ENCODE data around the gene AFF4.
A peak's percentile ranks its signal among the peaks of the same experiment; 100 is the strongest.
"Not testable (repeated sequence)": the region's sequence is repeated elsewhere in the genome, so short reads cannot be mapped to it uniquely, and the experiment has no call there.

The AFF4 gene

DNA sequence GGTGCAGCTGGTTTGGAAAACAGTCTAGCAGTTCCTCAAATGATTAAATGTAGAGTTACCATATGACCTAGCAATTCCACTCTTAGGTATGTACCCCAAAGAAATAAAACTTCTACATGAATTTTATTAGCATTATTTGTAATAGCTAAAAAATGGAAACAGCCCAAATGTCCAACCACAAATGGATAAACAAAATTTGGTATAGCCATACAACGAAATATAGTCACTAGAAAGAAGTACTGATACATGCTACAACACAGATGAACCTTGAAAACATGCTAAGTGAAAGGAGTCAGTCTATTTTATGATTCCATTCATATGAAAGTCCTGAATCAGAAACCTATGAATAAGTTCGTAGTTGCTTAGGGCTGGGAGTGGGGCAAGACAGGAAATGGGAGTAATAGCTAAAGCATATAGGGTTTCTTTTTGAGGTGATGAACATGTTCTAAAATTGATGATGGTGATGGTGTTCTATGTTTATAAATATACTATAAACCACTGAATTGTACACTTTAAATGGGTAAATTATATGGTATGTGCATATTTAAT lies 103.5 kb downstream of the AFF4 start:
- H3K9me3 Mint-ChIP-seq, result no peaks in the 10 kb centered on the region

DNA sequence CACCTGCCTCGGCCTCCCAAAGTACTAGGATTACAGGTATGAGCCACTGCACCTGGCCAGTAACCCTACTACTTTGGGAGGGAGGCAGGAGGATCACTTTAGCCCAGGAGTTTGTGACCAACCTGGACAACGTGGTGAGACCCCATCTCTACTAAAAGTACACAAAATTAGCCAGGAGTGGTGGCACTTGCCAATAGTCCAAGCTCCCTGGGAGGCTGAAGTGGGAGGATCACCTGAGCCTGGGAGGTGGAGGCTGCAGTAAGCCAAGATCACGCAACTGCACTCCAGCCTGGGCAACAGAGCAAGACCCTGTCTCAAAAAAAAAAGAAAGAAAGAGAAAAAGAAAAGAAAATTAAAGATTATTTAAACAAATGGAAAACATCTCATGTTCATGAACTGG lies 107.4 kb downstream of the AFF4 start:
- Mint-ChIP-seq H3K4me3 (no peak overlapping the region), H3K36me3 (no peaks in the 10 kb centered on the region), H3K9me3 (no peaks in the 10 kb centered on the region), H3K27ac (no peak overlapping the region), H3K4me1 (no peaks in the 10 kb centered on the region)
- no peak for ATAC-seq
- DNase-seq (ENCODE audit: low spot score in 2 of 2), result no peak

More for the DNA sequence above, 103.5 kb downstream of the AFF4 start:
- ATAC-seq, result no peak
- Mint-ChIP-seq H3K27ac (no peak overlapping the region), H3K4me3 (no peak overlapping the region), H3K4me1 (no peaks in the 10 kb centered on the region), H3K36me3 (no peaks in the 10 kb centered on the region)
- peak in 1 of 2 donors; percentile 15 for DNase-seq (ENCODE audit: low spot score in 2 of 2)

DNA sequence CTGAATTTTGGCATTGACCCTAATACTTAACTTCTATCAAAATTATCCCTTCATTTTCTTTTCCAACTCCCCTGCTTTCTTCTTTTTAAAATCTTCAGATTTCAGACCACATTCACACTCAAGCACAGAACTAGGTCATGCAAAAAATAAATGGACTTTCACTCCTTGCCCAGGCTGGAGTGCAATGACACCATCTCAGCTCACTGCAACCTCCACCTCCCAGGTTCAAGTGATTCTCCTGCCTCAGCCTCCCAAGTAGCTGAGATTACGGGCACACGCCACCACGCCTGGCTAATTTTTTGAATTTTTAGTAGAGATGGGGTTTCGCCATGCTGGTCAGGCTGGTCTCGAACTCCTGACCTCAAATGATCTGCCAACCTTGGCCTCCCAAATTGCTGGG lies 108.4 kb downstream of the AFF4 start:
- DNase-seq (ENCODE audit: low spot score in 2 of 2); H3K4me3 Mint-ChIP-seq; H3K9me3 Mint-ChIP-seq; ATAC-seq; H3K27ac Mint-ChIP-seq; H3K36me3 Mint-ChIP-seq; H3K4me1 Mint-ChIP-seq: not testable (repeated sequence)

DNA sequence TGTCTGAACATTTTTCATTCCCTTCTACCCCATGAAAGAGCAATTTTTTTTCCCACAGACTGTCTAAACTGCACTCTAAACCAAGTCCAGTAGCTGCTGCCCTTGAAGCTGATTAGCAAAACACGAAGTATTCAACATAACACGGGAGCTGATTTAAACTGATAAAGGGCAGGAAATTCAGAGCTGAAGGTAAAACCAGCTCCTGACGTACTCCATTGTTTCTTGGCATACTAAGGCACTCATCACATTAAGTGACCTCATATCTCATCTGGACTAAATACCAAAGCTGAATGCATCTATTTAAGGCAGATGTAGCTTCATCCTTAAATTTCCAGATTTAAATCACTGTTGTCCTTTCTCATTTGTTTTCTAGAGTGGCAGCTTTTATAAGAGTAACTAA lies 109.1 kb downstream of the AFF4 start:
- no peak overlapping the region for H3K27ac Mint-ChIP-seq
- H3K4me3 Mint-ChIP-seq, result no peak overlapping the region
- DNase-seq (ENCODE audit: low spot score in 2 of 2) (no peak), ATAC-seq (no peak)
- no peaks in the 10 kb centered on the region for H3K36me3 Mint-ChIP-seq
- no peaks in the 10 kb centered on the region for H3K4me1 Mint-ChIP-seq
- no peaks in the 10 kb centered on the region for H3K9me3 Mint-ChIP-seq

DNA sequence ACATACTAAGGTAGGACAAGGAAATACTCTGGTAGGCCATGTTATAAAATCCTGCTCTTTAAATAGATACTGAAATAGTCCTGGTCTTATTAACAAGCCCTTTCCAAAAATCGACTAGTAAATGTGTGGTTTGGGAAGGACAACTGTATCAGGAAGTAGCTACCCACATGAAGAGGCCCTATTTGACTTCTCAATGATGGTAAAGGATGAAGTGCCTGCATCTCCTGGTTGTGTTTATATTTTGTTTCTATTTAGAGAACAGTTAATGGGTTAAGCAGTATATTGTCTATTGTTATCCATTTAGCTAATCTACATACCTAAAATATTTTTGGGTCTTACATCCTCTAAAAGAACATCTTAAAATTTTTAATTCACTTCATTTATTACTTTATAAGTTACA lies 109.6 kb downstream of the AFF4 start:
- Mint-ChIP-seq H3K9me3 (no peaks in the 10 kb centered on the region), H3K4me3 (no peak overlapping the region), H3K27ac (no peak overlapping the region), H3K36me3 (no peaks in the 10 kb centered on the region), H3K4me1 (no peaks in the 10 kb centered on the region)
- ATAC-seq (no peak), DNase-seq (ENCODE audit: low spot score in 2 of 2) (no peak)

DNA sequence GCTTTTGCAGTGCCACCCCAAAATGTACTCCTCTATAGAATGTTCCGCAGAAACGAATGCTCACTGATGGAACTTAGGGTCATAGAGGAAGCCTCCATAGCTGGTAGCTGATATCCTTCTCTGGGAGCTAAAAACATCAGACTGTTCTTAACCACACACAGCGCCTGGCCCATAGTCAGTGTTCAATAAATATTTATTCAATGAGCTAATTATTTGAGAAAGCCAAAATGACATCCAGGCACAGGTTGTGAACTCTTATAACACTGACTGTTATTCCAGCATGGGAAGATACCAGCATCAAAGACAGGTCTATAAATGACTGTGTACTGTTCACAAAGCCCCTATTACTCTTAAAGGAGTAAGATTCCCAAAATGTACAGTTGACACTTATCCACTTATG lies 110.1 kb downstream of the AFF4 start:
- no peak for ATAC-seq
- no peak for DNase-seq (ENCODE audit: low spot score in 2 of 2)
- Mint-ChIP-seq H3K4me3 (no peak overlapping the region), H3K36me3 (no peaks in the 10 kb centered on the region), H3K27ac (no peak overlapping the region), H3K4me1 (no peaks in the 10 kb centered on the region), H3K9me3 (no peaks in the 10 kb centered on the region)

DNA sequence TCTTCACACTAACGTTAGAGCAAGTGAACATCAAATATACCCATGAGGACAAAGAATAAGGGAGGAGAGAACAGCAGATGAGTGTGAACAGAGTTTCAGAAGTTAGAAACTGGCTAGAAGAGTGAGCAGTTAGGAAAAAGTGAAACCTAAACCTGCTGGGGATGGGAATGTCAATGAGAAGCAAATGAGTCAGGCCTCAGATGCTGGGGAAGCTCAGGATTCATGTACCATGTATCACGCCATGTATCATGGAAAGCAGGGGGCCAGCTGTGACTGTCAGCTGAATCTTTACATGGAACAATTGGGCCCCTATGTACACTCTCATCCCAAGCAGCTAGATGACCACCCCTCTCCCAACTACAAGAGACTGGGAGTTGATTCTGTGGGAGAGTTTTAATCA lies 113.4 kb downstream of the AFF4 start:
- no peak overlapping the region for H3K4me3 Mint-ChIP-seq
- no peaks in the 10 kb centered on the region for H3K9me3 Mint-ChIP-seq
- H3K4me1 Mint-ChIP-seq, result no peaks in the 10 kb centered on the region
- DNase-seq (ENCODE audit: low spot score in 2 of 2) (no peak), ATAC-seq (no peak)
- no peaks in the 10 kb centered on the region for H3K36me3 Mint-ChIP-seq
- H3K27ac Mint-ChIP-seq, result no peak overlapping the region

DNA sequence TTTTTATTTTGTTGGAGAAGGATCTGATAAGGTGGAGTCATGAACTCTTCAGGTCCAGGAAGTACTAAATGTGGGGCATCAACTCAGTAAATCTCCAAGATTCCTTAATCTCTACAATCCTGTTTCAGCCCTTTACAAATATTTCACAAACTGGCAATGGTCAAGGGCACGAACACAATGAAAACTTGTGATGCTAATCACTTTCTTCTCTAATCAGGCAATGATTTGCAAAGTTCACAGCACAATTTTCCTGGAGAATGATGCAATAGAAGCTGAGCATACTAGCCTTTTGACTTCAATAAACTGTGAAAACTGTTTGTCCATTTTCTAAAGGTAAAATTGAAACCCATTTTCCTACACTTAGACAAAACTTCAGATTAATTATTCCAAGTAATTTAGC lies 114.1 kb downstream of the AFF4 start:
- no peak overlapping the region for H3K4me3 Mint-ChIP-seq
- no peaks in the 10 kb centered on the region for H3K36me3 Mint-ChIP-seq
- no peaks in the 10 kb centered on the region for H3K4me1 Mint-ChIP-seq
- DNase-seq (ENCODE audit: low spot score in 2 of 2) (no peak), ATAC-seq (no peak)
- no peaks in the 10 kb centered on the region for H3K9me3 Mint-ChIP-seq
- H3K27ac Mint-ChIP-seq, result no peak overlapping the region

DNA sequence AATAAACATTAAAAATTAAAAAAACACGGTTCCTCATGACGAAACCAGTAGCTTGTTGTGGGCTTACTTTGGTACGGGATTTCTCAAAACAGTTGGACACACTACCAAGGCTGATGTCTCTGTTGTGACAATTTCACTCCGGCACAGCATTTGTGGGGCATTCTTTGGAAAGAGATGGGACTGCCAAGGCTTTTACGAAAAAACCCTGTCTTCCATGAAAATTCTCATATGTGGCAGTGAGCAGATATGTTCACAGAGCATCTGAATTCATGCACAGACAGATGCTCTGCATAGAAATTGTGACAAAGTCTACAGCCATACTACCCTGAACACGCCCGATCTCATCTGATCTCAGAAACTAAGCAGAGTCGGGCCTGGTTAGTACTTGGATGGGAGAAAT lies 115.2 kb downstream of the AFF4 start:
- DNase-seq (ENCODE audit: low spot score in 2 of 2) (no peak), ATAC-seq (no peak)
- no peak overlapping the region for H3K27ac Mint-ChIP-seq
- H3K36me3 Mint-ChIP-seq, result no peaks in the 10 kb centered on the region
- no peaks in the 10 kb centered on the region for H3K9me3 Mint-ChIP-seq
- H3K4me1 Mint-ChIP-seq, result no peaks in the 10 kb centered on the region
- H3K4me3 Mint-ChIP-seq, result no peak overlapping the region

DNA sequence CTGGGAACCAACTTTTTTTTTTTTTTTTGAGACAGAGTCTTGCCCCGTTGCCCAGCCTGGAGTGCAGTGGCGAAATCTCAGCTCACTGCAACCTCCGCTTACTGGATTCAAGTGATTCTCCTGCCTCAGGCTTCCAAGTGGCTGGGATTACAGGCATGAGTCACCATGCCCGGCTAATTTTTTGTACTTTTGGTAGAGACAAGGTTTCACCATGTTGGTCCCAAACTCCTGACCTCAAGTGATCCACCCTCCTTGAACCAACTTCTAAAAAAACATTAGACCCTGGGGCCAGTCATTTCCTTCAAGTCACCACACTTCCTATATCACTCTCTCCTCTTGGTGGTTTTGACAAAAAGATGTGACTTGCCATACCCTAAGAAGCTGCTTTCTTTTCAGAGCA lies 122.1 kb downstream of the AFF4 start:
- Mint-ChIP-seq H3K9me3 (no peaks in the 10 kb centered on the region), H3K27ac (no peak overlapping the region), H3K36me3 (no peaks in the 10 kb centered on the region), H3K4me3 (no peak overlapping the region), H3K4me1 (no peaks in the 10 kb centered on the region)
- ATAC-seq (peak; percentile 65), DNase-seq (ENCODE audit: low spot score in 2 of 2) (no peak)

DNA sequence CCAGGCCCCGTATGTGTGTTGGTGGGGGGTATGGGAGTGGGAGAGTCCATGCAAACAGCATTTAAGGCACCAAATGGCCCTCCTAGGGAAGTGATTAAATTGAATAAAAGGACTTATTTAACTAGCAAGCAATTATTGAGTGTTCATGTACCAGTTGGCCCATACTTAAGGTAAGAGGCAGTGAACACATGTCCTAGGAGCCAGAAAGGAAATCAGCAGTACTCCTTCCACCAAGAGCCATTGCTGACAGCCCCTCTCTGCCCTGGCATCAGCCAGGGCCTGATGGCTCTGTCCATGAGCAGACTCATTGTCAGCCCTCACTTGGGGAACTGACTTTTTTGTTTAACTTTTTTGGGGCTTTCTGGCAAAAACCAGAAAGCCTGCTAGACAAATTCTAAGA lies 122.5 kb downstream of the AFF4 start:
- ATAC-seq (no peak), DNase-seq (ENCODE audit: low spot score in 2 of 2) (no peak)
- Mint-ChIP-seq H3K4me3 (no peak overlapping the region), H3K4me1 (no peaks in the 10 kb centered on the region), H3K27ac (no peak overlapping the region), H3K36me3 (no peaks in the 10 kb centered on the region), H3K9me3 (no peaks in the 10 kb centered on the region)

DNA sequence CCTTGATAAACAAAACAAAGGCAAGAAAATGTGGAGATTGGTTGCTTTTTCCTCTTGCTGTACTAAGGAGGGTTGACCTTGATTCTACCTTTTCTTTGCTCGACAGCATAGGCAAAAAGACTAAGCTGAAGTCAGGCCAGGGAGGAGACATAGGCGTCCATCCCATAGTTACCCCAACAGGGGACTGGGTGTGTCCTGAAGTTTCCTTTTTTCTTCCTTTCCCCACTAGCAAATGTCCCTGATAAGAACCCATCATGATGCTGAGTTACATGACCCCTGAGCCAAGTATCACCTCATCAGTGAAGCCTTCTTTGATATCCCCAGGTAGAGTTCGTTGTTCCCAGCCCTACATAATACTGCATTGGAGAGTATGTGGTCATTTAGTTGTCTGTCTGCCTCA lies 123.1 kb downstream of the AFF4 start:
- DNase-seq (ENCODE audit: low spot score in 2 of 2) (no peak), ATAC-seq (no peak)
- Mint-ChIP-seq H3K4me1 (no peaks in the 10 kb centered on the region), H3K9me3 (no peaks in the 10 kb centered on the region), H3K36me3 (no peaks in the 10 kb centered on the region), H3K27ac (no peak overlapping the region), H3K4me3 (no peak overlapping the region)

DNA sequence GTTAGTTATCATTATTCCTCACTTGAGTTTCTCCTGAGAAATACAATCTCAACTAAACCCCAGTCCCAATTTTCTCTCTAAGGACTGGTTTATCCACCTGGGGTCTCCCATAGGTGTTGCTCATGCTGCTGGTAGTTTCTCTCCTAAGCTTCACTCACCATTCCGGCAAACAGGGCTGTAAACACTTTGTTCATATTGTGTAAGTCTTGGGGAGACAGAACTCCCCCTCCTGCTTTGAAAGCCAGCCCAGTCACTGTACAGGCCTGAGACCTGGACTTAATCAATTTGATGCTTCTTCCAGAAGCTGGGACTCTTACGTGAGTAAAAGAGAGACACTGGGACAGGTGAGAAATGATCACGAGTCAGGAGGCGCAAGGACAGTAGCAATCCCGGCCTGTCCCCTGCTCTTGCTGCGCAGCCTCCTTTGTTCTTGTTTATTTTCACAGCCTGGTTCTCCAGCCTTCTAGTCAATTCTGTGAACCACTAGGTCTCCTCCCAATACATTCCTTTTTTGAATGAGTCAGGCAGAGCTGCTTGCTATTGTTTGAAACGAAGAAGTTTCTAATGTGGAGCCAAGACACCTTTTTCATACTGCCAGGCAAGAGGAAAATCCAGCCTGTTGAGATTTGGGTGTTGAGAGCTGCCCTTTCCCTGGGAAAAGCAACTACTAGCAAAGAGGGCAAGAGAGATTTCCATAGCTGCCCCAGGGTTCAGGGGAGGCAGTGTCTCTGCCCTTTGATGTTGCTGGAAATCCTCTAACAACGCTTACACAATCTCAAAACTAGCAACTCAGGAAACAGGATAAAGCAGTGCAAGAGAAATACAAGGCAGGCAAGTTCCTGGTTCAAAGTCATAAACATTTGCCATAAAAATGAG lies 123.8 kb downstream of the AFF4 start:
- ATAC-seq (no peak), DNase-seq (ENCODE audit: low spot score in 2 of 2) (no peak)
- Mint-ChIP-seq H3K4me3 (no peak overlapping the region), H3K36me3 (no peaks in the 10 kb centered on the region), H3K4me1 (no peaks in the 10 kb centered on the region), H3K9me3 (no peaks in the 10 kb centered on the region), H3K27ac (no peak overlapping the region)

DNA sequence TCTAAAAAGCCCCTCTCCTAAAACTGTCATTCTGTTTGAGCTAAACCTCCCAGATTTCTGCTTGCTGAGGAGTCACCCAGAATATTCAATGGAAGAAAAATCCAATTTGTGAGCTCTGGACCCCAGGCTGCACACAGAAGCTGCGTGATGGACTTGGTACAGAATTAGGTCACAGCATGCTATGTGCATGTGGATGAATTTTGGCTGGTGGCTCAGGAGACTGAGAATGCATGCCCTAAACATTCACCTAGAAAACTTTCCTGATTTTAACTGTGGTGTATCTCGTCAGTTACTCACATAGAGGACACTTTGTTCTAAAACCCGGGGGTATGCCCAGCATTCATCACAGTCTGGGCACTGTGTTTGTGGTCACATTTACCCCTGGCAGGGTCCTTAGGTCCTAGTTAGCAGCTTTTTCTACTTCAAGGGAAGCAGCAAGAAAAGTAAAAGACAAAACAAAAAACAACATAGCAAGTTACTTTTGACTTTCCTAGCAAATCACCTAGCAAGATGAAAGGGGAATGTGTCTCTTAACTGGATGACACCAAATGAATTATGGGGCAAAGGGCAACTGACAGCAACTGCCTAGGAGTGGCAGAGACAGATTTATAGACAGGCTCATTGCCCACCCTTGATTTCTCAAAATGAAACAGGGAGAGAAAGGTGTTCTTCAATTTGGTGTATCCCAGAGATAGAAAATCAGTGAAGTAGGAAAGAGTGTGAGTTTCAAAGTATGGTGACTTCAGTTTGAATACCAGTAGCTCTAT lies 124.7 kb downstream of the AFF4 start:
- Mint-ChIP-seq H3K27ac (peak overlapping the region; percentile 54), H3K9me3 (no peaks in the 10 kb centered on the region), H3K36me3 (no peaks in the 10 kb centered on the region)

DNA sequence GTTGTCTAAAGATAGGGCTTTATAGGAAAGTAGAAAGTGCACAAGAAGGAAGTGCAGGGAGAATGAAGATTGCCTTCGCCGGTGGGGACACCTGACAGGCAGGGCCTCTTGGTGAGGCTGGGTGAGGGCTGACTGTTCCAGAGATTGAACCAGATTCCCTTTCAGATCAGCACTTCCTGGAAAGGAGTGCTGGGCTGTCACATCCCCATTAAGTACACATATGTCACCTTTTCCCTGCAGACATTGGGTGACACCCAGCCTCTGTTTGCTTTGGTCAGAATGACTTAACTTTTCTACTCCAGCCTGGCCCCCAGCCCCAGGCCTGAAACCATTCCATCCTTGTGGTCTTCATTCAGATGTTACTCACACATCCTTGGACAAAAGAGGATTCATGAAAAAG lies 125.6 kb downstream of the AFF4 start:
- Mint-ChIP-seq H3K4me3 (no peak overlapping the region), H3K36me3 (no peaks in the 10 kb centered on the region), H3K9me3 (no peaks in the 10 kb centered on the region), H3K27ac (peak overlapping the region; percentile 40), H3K4me1 (no peaks in the 10 kb centered on the region)
- DNase-seq (ENCODE audit: low spot score in 2 of 2) (no peak), ATAC-seq (no peak)

More for the DNA sequence above, 124.7 kb downstream of the AFF4 start:
- no peak for ATAC-seq
- Mint-ChIP-seq H3K4me1 (no peaks in the 10 kb centered on the region), H3K4me3 (no peak overlapping the region)
- no peak for DNase-seq (ENCODE audit: low spot score in 2 of 2)

DNA sequence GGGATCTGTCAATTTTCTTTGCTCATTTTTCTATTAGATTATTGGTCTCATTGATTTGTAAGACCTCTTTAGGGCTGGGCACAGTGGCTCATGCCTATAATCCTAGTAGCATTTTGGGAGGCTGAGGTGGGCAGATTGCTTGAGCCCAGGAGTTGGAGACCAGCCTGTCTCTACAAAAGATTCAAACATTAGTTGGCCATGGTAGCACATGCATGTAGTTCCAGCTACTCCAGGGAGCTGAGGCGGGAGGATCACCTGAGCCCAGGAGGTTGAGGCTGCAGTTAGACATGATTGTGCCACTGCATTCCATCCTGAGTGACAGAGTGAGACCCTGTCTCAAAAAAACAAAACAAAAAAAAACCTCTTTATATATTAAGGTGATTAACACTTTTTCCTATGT lies 126.6 kb downstream of the AFF4 start:
- H3K36me3 Mint-ChIP-seq, result no peaks in the 10 kb centered on the region
- no peaks in the 10 kb centered on the region for H3K4me1 Mint-ChIP-seq
- H3K9me3 Mint-ChIP-seq, result no peaks in the 10 kb centered on the region
- H3K4me3 Mint-ChIP-seq, result no peak overlapping the region
- H3K27ac Mint-ChIP-seq, result no peak overlapping the region
- no peak for DNase-seq (ENCODE audit: low spot score in 2 of 2)
- no peak for ATAC-seq

All from stimulated activated effector memory CD8-positive, alpha-beta T cell treated with anti-CD3 and anti-CD28 coated beads, Interleukin-12 subunit alpha, Interleukin-12 subunit beta, amount 100 ng/mL, for 72 hours (primary cell).